Cardiac muscle cell (in vitro differentiated cells and primary cell): ENCODE measurements around the gene MT1H. TPM values are rescaled to one million over a fixed set of nuclear protein-coding genes. Genes with fewer than 3 reads are reported as not detected.
"Not testable (repeated sequence)": the region's sequence is repeated elsewhere in the genome, so short reads cannot be mapped to it uniquely, and the experiment has no call there.

Experiments used
- DNase-seq, 2 donors: peaks; one replicate each; pipeline versions ENCODE4 v3.0.0 to v3.0.0-alpha.2; 2010 to 2017; ENCODE audit warnings: low read depth in 1 of 2, low spot score in 1 of 2
- H3K27ac ChIP-seq: fragments of 200-600 bp; sonication (generic); 2 replicates; pipeline ENCODE4 v1.5.1; 2016
- H3K27me3 ChIP-seq: fragments of 200-600 bp; sonication (generic); 2 replicates; pipeline ENCODE4 v1.6.0; 2016; ENCODE audit warnings: control low read depth
- H3K36me3 ChIP-seq: fragments of 200-600 bp; sonication (generic); 2 replicates; pipeline ENCODE4 v1.5.1; 2016; ENCODE audit warnings: control low read depth
- H3K4me1 ChIP-seq: fragments of 200-600 bp; sonication (generic); 2 replicates; pipeline ENCODE4 v1.8.1; 2017; ENCODE audit warnings: low read depth, mild to moderate bottlenecking, mixed run types
- H3K4me3 ChIP-seq: fragments of 200-600 bp; sonication (generic); 2 replicates; pipeline ENCODE4 v1.5.1; 2016; ENCODE audit warnings: mild to moderate bottlenecking
- H3K9me3 ChIP-seq: fragments of 200-600 bp; sonication (generic); 2 replicates; pipeline ENCODE4 v1.5.1; 2017; ENCODE audit warnings: low read depth, mild to moderate bottlenecking, control low read depth
- polyA plus RNA-seq: library from polyadenylated mRNA; unstranded; fragments of >200 nt; fragmentation: Nextera tagmentation; extraction: Ambion mirVana; gene quantifications from 2 replicates; pipeline ENCODE4 v1.2.1, GENCODE V29; 2016
- total RNA-seq: library from RNA; depleted of rRNA; stranded (reverse); fragments of >200 nt; gene quantifications from 2 replicates; pipeline ENCODE4 v1.2.3, GENCODE V29; 2016
- TF ChIP-seq, protein P1 (sequence below): IDR thresholded peaks from 2 replicates; pipeline ENCODE4 v1.5.1; 2012; ENCODE audit warnings: low read depth, mild to moderate bottlenecking, low read length

MT1H gene
- total RNA-seq (not detected in 2 replicates), polyA plus RNA-seq (not detected in 2 replicates)

DNA sequence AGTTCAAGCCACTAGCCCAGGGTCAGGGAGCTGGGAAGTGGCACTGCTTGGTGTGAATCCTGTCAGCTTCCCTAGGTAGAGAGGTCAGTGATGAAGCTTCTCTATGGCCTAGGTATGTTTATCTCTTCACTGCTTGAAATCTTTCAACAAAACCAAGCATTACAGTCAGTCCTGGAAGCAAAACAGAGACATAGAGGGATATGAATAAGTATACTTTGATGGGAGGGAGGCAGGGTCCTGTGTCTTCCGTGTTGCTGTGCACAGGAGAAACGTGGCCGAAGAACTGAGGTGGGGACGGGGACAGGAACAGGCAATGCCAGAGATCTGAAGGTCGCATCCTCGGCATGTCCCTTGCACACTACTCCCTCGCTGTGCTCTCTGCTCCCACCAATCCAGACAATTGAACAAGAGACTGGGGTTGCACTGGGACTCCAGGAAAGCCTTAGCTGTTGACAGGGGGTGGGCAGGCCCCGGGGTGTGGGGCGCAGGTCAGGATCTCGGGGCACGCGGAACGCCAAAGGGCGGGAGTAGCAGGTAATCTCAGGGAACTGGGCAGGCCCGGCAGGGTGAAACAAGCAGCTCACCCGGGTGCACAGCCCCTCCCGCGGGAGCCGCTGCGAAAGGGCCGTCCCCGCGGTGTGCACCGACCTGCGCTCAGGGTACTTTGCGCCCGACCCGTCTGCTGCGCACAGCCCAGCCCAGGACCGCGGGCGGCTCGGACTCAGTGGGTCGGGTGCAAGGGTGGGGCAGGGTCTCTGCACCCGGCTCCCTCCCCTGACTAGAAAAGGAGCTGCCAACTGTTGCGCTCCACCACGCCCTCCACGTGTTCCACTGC, at the start of gene MT1H:
Gene MT1H (plus strand): TSS at position 810 of the 835 bp plus-strand sequence. CDS start 71 bp downstream, outside the sequence.
- H3K4me3 ChIP-seq, result no peak within 1 kb of the TSS
- no peaks in the 10 kb centered on the region for H3K4me1 ChIP-seq
- H3K36me3 ChIP-seq, result no peaks in the 10 kb centered on the region
- TF ChIP-seq, protein P1, sequence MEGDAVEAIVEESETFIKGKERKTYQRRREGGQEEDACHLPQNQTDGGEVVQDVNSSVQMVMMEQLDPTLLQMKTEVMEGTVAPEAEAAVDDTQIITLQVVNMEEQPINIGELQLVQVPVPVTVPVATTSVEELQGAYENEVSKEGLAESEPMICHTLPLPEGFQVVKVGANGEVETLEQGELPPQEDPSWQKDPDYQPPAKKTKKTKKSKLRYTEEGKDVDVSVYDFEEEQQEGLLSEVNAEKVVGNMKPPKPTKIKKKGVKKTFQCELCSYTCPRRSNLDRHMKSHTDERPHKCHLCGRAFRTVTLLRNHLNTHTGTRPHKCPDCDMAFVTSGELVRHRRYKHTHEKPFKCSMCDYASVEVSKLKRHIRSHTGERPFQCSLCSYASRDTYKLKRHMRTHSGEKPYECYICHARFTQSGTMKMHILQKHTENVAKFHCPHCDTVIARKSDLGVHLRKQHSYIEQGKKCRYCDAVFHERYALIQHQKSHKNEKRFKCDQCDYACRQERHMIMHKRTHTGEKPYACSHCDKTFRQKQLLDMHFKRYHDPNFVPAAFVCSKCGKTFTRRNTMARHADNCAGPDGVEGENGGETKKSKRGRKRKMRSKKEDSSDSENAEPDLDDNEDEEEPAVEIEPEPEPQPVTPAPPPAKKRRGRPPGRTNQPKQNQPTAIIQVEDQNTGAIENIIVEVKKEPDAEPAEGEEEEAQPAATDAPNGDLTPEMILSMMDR, result no peak
- H3K9me3 ChIP-seq, result no peaks in the 10 kb centered on the region
- H3K27ac ChIP-seq, result no peak within 1 kb of the TSS
- DNase-seq, result no peak
- peaks cover 100% of the 10 kb centered on the region for H3K27me3 ChIP-seq

DNA sequence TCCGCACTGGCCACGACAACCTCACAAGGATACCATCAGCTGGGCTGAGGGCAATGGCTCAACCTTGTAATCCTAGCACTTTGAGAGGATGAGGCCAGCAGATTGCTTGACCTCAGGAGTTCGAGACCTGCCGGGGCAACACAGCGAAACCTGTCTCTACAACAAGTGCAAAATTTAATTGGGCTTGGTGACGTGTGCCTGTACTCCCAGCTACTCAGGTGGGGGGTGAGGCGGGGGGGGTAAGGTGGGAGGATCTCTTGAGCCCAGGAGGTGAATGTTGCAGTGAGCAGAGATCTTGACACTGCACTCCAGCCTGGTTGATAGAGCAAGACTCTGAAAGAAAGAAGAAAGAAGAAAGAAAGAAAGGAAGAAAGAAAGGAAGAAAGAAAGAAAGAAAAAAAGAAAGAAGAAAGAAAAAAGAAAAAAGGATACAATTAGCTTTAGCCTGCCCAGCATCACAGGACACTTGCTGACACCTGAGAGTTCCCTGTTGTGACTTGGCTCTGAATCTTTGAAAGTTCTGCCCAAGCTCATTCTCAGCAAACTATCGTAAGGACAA, 49.2 kb upstream of the MT1H start:
- Histone ChIP-seq H3K27me3 (peaks cover 81% of the 10 kb centered on the region), H3K27ac (no peak overlapping the region), H3K9me3 (no peaks in the 10 kb centered on the region), H3K36me3 (no peaks in the 10 kb centered on the region), H3K4me1 (no peaks in the 10 kb centered on the region), H3K4me3 (no peak overlapping the region)
- no peak for DNase-seq
- TF ChIP-seq, protein P1, result no peak

DNA sequence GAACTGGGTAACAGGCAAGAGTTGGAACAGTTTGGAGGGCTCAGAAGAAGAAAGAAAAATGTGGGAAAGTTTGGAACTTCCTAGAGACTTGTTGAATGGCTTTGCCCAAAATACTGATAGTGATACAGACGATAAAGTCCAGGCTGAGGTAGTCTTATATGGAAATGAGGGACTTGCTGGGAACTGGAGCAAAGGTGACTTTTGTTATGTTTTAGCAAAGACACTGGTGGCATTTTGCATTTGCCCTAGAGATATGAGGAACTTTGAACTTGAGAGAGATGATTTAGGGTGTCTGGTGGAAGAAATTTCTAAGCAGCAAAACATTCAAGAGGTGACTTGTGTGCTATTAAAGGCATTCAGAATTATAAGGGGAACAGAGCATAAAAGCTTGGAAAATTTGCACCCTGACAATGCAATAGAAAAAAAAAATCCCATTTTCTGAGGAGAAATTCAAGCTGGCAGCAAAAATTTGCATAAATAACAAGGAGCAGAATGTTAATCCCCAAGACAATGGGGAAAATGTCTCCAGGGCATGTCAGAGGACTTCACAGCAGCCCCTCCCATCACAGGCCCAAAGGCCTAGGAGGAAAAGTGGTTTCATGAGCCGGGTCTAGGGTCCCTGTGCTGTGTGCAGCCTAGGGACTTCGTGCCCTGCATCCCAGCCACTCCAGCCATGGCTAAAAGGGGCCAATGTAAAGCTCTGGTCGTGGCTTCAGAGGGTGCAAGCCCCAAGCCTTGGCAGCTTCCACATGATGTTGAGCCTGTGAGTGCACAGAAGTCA, 47.8 kb upstream of the MT1H start:
- not testable (repeated sequence) for H3K36me3 ChIP-seq, H3K9me3 ChIP-seq, DNase-seq, H3K4me1 ChIP-seq, H3K4me3 ChIP-seq, H3K27ac ChIP-seq
- peaks cover 81% of the 10 kb centered on the region for H3K27me3 ChIP-seq

DNA sequence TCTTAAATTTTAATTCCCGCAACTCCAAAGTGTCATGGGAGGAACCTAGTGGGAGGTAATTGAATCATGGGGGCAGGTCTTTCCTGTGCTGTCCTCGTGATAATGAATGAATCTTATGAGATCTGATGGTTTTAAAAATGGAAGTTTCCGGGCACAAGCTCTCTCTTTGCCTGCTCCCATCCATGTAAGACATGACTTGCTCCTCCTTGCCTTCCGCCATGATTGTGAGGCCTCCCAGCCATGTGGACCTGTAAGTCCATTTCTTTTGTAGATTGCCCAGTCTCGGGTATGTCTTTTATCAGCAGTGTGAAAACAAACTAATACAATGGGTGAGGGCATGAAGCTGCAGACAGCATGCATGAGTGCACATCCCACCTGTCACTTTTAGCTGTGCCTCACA, 46.4 kb upstream of the MT1H start:
- DNase-seq, H3K27ac ChIP-seq: not testable (repeated sequence)
- H3K27me3 ChIP-seq, result peaks cover 81% of the 10 kb centered on the region

GRCh38 chr16:56623637-56624036, 46.0 kb upstream of the MT1H start:
- Histone ChIP-seq H3K27me3 (peaks cover 81% of the 10 kb centered on the region), H3K36me3 (no peaks in the 10 kb centered on the region), H3K27ac (no peak overlapping the region), H3K4me3 (no peak overlapping the region), H3K4me1 (peaks cover 5% of the 10 kb centered on the region), H3K9me3 (no peaks in the 10 kb centered on the region)
- TF ChIP-seq, protein P1, result no peak
- DNase-seq, result no peak

More for the DNA sequence above, 46.4 kb upstream of the MT1H start:
- H3K4me1 ChIP-seq, H3K36me3 ChIP-seq, H3K4me3 ChIP-seq, H3K9me3 ChIP-seq: not testable (repeated sequence)

- TF ChIP-seq, protein P1, result no peak
- Histone ChIP-seq H3K4me3 (peak within 1 kb of the TSS; percentile 36), H3K27ac (no peak within 1 kb of the TSS), H3K4me1 (peaks cover 5% of the 10 kb centered on the region), H3K36me3 (no peaks in the 10 kb centered on the region), H3K27me3 (peaks cover 81% of the 10 kb centered on the region), H3K9me3 (no peaks in the 10 kb centered on the region)
- peak; percentile 84 to 88 for DNase-seq
These were observed 44.3 kb upstream of the MT1H start, which contains the start of gene MT1E for GRCh38 chr16:56625140-56625942. TSS of gene MT1E (plus strand) at chr16:56625781. CDS start at chr16:56625852, 71 bp downstream.
